NOMO-1 (cell line): ENCODE results near the gene ABCA13.

ENCODE experiments used
- DNase-seq, 2 experiments: peaks; one replicate each; lab custom pipeline; 2025; ENCODE audit not compliant: unreplicated experiment in 2 of 2; lab: John Stamatoyannopoulos, UW

ABCA13 gene

GRCh38 chr7:48421357-48421756 lies 250.1 kb downstream of the ABCA13 start:
- no peak for DNase-seq

- DNase-seq, result peak; percentile 29 to 31
Observed at GRCh38 chr7:48424731-48425130, 253.5 kb downstream of the ABCA13 start.

GRCh38 chr7:48426331-48426965 lies 255.2 kb downstream of the ABCA13 start:
- DNase-seq, result no peak

- peak; percentile 4 to 10 for DNase-seq
Observed at GRCh38 chr7:48426966-48427555, 255.8 kb downstream of the ABCA13 start.

GRCh38 chr7:48427671-48428070 lies 256.4 kb downstream of the ABCA13 start:
- no peak for DNase-seq

- DNase-seq, result peak in 1 of 2 experiments; percentile 2
Observed at GRCh38 chr7:48428091-48428684, 256.9 kb downstream of the ABCA13 start.

- no peak for DNase-seq
Observed at GRCh38 chr7:48429117-48429516, 257.9 kb downstream of the ABCA13 start.

GRCh38 chr7:48438206-48438605 lies 266.9 kb downstream of the ABCA13 start:
- DNase-seq, result no peak

- DNase-seq, result no peak
Observed at GRCh38 chr7:48441848-48442492, 270.7 kb downstream of the ABCA13 start.

- no peak for DNase-seq
Observed at GRCh38 chr7:48443051-48443450, 271.8 kb downstream of the ABCA13 start.

- no peak for DNase-seq
Observed at GRCh38 chr7:48446721-48447120, 275.5 kb downstream of the ABCA13 start.

- no peak for DNase-seq
Observed at GRCh38 chr7:48452218-48452617, 281.0 kb downstream of the ABCA13 start.

GRCh38 chr7:48454750-48455192 lies 283.5 kb downstream of the ABCA13 start:
- DNase-seq, result no peak

- DNase-seq, result no peak
Observed at GRCh38 chr7:48455363-48455762, 284.1 kb downstream of the ABCA13 start.

GRCh38 chr7:48458701-48459524 lies 287.7 kb downstream of the ABCA13 start:
- peak; percentile 21 for DNase-seq

- no peak for DNase-seq
Observed at GRCh38 chr7:48466713-48467112, 295.5 kb downstream of the ABCA13 start.

- DNase-seq, result no peak
Observed at GRCh38 chr7:48471196-48471595, 299.9 kb downstream of the ABCA13 start.

GRCh38 chr7:48472640-48473039 lies 301.4 kb downstream of the ABCA13 start:
- no peak for DNase-seq

GRCh38 chr7:48473205-48473865 lies 302.1 kb downstream of the ABCA13 start:
- DNase-seq, result no peak

- no peak for DNase-seq
Observed at GRCh38 chr7:48481235-48481634, 310.0 kb downstream of the ABCA13 start.
